GM19351 (cell line): Measurements from ENCODE around the gene MRPS9.

ENCODE experiments used
- ATAC-seq: cut with Tn5 transposase; IDR thresholded peaks from one replicate; pipeline ENCODE4 v1.9.1; 2021; ENCODE audit warnings: mild to moderate bottlenecking, moderate library complexity; ENCODE audit not compliant: unreplicated experiment

MRPS9 gene

DNA sequence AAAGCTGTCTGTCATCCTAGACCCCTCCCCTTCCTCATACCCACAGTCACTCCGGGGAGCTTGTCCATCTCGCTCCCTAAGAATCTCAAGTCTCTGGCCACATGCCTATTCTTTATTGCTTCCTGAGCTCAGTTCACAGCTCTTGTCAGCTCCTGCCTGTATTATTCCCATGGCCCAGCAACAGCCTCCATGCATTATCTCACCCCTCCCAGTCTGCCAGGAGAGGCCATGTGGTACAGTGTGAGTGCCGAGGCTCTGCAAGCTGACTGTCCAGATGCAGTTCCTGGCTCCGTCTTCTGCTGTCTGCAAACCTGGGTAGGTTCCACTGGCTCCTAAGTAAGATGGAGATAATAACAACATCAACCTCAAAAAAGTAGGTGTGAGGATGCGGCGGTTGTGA is 79.7 kb downstream of the MRPS9 start:
- no peak for ATAC-seq

DNA sequence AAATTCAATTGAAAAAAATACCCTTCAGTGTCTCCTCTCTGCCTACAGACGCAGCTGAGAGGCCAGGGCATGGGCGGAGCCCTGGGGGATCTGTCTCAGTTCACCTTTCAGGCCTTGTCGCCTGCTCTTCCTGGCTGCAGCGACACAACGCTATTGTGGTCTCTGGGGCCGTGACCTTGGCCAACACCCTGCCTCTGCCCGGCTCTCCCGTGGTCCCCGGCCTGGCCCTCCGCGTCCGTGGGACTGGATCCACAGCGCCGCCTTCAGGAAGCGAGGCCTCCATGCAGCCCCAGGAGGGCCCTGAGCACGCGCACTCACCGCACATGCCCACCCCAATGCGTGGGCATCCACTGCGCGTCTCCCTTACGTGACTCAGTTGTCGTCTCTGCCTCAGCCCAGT is 81.1 kb downstream of the MRPS9 start:
- ATAC-seq: no peak

DNA sequence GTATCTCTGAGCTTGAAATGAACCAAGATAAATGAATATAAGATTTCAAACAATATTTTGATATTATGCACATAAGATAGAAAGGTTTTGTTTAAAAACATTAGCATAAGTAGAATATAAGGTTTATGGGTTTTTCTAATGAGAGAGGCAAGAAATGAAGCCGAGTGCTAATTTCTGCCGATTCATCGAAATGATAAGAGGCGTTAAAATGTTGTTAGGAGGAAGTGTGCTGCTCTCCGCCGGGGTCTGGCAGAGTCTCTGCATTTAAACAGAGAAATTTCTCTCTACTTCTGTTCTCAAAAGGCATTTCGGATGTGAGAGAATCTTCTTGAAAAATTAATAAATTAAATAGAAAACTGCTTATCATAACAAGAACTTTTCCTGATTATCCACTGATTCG is 83.6 kb downstream of the MRPS9 start:
- ATAC-seq: no peak

DNA sequence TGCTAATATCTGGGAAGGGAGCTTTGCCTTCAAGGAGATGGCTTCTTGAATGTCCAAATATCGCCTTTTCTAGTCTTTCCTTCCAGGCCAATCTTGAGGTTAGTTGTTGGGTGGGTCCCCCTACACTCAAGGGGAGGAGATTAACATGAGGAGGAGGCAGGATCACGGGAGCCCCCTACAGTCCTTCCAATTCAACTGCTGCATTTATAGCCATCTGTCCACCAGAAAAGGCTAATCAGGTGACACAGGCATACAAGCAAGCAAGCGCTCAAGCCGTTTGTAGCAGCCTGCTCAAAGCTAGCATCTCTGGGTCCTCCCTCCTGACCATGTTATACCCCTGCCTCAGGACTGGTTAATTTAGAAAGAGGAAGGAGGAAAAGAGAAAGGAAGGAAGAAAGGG is 87.6 kb downstream of the MRPS9 start:
- ATAC-seq: no peak

DNA sequence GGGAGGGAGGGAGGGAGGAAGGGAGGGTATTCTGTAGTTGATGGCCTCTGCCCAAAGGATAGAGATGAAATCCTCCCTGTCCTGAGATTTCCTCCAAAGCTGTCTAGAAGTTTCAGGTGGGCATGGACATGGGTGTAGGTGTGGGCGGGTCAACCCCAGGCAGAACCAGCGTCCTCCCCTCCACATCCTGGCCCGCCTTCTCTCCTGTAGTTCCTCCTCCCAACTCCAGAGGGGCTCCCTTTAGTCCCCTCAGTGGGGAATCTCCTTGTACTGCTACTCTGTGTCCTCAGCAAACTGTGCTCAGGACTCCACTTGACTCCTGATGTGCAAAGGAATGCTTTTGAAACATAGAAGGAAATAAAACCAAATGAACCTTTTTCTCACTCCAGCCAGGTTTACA is 88.1 kb downstream of the MRPS9 start:
- no peak for ATAC-seq

DNA sequence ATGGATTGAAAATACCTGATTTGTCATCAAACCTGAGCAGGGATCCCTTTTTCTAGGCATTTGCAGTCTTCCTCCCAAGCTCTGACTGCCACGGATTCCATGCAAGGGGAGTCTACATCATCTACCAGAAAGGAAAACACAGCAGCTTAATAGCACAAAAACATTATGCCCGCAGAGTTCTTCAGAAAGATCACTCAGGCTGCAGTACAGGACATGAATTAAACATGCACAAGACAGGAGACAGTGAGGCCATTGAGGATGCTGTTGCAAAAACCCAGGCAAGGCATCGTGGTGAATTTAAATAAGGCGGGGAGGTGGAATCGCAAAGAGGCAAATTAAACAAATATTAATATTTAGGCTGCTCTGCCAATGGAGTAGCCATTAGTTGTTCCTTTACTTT is 88.5 kb downstream of the MRPS9 start:
- ATAC-seq: no peak

DNA sequence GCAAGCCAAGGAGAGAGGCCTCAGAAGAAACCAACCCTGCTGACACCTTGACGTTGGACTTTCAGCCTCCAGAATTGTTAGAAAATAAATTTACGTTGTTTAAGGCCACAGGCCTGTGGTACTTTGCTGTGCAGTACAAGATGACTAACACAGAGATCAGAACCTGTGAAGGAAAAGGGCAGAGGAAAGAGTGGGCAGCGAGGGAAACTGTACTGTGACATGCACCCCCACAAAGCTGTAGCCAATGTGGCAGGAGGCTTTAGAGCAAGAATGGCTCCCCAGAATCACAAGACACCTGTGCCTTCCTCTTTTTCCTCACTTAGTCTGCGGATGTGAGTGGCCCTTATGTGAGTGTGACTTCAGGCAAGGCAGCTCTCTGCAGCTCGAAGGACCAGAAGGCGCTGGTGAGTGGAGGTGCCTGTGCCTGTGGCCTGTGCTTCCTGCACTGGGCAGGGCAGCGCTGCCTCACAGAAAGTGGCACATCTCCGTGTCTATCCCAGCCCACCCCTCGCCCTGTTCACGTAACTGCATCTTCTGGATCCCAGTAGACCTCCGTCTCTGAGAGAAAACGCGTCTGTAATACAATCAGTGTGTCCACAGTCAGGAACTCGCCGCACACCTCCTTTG is 89.5 kb downstream of the MRPS9 start:
- ATAC-seq: no peak

DNA sequence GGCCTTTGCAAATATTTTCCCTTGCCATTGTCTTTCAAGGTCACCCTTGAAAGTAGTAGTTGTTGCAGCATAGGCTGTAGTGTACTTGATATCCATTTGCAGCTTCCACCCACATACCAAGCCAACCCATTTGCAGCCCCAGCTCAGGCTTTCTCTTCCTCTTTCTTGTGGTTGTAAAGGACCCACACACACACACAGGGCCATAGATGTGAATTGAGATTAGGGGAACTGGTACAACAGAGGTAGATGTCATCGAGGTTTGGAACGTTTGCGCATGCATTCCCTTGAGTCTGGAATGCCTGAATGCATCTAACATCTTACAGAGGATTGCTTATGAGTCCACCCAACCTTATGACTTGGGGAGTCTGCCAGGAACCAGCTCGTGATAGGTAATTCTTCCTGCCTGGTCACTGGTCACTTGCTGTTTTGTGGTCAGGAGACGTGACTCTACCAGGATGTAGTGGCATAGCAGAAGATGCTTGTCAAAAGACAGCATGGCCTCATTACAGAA is 91.9 kb downstream of the MRPS9 start:
- ATAC-seq: peak; percentile 96

DNA sequence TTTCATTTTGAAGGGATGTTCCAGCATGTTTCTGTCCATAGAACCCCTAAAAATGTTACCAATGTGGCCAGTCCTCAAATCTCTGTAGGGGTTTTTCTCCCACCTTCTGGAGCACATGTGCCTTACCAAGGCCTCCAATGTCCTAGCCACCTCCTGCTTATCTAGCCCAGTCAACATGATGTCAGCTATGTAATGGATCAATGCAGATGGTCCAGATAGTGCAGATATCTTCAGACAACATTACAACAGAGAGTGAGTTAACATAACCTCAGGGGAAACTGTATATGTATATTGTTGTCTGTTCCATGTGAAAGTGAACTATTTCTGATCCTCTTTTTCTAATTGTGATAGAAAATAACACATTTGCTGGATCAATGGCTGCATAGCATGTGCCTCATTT is 92.7 kb downstream of the MRPS9 start:
- ATAC-seq: no peak

DNA sequence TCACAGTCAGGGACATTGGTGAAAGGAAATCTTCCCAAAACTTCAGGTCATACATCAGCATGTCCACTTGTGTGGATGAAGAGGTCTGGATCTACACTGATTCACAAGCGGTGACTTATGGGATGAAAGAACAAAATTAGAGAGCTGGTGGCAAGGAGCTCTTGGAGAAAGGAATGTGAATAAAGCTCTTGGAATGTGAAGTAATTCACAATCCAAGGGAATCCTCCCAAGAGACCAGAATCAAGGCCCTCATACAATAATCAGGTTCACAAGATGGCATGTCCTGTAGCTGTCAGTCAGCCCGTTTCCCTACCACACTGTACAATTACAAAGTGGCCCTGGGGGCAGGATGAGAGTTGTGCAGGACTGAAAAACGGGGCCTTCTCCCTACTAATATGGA is 96.2 kb downstream of the MRPS9 start:
- no peak for ATAC-seq

DNA sequence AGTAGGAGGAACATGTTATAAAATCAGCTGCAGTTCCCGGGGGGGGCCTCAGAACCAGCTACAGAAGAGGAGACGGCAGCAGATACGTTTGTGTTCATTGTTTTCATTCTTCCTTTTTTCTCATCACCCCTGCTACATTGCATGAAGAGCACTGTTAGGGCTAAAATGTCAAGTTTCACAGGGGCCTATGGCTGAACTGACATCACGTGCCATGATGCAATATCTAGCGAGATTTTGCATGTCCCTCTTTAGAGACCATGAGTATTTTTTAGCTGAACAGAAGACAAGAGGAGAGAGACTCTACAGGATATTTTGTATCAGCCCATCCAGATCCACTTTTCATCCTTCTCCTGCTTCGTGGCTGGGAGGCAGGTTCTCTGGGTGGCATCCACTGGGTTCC is 97.6 kb downstream of the MRPS9 start:
- ATAC-seq: no peak

DNA sequence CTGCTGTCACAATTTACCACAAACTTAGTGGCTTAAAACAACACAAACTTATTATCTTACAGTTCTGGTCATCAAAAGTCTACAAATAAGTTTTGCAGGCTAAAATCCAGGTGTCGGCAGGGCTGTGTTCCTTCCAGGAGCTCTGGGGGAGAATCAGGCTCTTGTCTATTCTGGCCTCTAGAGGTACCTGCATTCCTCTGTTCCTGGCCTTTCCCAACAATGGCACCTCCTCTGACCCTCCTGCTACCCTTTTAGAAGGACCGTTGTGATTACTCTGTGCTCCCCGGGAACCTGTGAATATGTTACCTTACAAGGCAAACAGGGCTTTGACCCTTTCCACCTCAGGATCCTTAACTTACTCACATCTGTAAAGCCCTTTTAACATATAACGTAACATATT is 98.5 kb downstream of the MRPS9 start:
- no peak for ATAC-seq

DNA sequence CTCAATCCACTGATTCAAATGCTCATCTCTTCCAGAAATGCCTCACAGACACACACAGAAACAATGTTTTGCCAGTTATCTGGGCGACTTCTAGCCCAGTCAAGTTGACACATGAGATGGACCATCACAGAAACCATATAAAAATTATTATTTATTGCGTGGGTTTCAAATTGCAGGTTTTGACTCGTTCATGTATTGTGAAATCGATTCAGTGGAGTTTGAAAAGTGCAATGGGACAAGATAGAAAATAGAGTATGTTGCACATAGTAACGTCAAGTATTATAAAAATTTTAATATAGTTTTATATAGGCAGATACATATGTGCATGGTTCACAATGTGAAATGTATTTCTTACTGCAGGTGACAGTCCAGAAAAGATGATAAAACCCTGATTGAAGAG is 100.8 kb downstream of the MRPS9 start:
- no peak for ATAC-seq

DNA sequence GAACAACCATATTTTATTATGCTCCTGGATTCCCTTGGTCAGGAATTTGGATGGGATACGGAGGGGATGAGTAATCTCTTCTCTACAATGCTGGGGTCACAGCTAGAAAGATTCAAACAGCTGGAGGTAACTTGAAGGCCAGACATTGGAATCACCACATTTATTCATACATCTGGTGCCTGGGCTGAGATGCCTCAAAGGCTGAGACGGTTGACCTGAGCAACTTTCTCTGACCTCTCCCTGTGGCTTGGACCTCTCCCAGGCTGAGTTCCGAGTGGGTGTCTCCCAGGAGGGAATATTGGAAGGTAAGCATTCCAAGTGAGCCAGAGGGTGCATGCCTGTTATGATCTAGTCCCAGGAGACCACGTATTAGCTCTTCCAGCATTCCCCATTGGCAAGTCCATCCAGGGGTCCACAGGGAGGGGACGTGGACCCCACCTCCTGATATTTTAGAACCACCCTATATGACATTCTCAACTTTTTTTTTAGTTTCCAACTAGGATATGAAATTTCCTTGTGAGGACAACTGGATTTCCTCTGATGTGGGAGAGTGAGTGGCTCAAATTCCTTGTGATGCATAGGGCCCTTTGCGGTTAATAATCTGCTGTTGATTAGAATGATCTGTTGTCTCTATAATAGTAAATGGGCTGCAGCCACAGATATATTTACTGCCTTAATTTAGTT is 101.8 kb downstream of the MRPS9 start:
- ATAC-seq: no peak

DNA sequence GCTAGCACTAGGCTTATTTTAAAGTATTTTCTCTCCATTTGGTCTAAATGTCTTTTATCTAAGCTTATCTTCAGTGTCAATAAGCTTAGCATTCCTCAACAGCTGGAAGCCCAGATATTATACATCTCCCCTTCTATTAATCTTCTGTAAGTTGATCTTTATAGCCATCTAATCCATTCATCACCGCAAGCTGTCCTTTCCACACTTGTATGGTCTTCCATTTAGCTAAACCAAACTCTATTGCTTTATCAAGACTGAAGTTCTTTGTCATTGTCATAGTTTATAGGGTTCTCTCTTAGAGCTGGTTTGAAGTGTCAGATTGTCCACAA is 102.3 kb downstream of the MRPS9 start:
- ATAC-seq: no peak

DNA sequence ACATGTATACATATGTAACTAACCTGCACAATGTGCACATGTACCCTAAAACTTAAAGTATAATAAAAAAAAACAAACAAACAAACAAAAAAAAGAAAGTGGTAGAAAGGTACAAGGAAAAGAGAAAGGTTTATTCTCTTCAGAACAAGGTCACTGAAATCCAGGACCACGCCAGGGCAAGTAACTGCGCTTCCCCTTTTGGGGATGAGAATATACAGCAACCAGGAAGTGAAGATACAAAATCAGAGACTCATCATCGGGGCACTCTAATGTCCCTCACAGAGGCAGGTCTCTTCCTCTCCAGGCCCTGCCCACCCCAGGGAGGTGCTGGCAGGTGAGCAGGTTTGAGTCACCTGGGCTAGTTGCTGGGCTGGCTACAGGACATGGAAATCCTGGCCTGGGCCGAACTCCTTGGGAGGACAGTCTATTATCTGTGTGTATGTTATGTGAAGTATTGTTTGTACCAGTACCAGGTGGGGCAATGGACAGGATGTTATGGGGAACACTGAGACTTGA is 103.3 kb downstream of the MRPS9 start:
- no peak for ATAC-seq

DNA sequence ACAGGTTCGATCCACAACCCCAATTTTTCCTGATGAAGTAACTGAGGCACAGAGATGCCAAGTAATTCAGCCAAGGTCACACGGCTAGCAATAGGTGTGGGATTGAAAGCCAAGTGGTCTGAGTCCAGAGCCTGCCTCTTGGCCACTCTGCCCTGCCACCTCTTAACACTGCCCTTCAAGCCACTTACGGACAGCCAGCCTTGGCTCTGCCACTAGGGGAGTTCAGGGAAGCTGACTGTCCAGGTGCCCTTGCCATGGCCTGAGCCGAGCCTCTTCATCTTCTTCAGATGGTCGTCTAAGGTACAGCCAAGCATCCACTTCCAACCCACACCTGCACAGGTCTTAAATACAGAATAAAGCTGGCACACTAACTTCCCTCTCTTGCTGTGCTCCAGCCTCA is 104.4 kb downstream of the MRPS9 start:
- no peak for ATAC-seq

DNA sequence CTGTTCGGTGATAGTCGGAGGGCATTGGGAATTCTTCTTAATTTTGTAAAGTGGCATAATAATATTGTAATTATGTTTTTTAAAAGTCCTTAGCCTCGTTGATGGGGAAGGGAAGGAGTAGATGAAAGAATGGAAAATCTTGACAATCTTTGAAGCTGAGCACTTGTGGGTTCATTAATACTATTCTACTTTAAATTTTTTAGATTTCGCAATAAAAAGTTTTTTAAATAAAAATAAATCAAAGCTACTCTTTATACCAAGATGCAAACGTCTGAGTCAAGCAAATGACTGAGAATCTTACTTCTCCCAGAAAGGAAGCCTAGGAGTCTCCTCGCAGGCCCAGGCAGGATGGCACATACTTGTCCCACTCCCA is 105.2 kb downstream of the MRPS9 start:
- no peak for ATAC-seq

DNA sequence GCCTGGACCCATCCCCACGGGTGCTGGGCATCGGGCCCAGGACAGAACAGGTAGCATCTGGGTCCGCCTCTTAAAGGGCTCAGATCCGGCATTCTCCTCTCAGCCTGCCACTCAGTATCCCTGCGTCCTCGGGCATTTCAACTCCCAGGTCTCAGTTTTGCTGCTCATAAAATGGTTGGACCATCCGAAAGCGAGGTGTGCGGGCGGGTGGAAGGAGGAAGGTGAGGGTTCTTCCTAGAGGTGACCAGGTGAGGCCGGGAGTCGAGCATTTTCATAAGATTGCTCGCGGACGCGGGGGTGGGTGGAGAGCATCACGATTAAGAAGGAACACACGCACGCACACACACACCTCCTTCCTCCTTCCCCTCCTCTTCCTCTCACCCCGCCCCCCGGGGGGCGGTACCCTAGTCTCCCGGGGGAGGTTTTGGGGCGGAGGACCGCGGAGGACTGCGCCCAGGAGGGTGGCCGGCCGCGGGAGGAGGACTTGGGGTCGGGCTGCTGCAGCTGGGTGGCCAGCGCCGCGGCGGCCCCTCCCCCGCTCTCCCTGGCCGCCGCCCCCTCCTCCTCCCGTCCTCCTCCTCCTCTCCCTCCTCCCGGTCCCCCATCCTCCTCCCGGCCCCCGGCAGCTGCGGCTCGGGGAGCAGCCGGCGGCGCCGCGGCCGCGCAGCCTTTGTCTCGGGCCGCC is 105.7 kb downstream of the MRPS9 start:
- ATAC-seq: peak; percentile 58

DNA sequence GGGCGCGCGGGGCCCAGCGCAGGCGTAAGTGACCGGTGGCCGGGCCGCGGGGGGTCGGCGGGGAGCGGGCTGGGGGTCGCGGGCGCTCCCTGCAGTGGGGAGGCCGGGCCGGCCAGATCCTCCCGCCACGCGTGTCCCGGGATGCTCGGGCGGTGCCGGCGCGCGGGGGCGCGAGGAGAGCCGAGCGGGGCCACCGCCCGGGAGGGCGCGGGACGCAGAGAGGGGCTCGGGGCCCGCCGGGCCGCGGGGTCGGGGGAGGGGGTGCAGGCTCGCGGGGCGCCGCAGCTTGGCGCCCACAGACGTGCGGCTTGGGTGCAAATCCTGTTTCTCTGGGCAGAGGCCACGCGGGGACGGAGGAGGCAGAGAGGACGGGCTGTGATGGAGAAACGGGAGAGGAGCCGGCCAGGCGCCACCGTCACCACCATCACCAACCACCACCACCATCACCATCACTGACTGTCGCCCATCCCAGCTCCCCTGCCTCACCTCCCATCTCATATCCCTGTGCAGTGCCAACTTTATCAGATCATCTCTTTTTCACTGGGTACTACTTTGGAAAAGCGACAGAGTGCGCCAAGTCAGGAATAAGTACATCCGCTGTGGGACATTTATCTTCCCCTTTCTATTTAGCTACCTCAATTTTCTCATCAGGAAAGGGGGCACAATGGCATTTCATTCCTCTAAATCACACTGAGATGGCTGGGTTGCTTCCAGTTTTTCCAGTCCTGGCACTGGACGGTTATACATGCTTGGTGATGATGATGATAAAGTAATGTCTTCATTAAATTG is 106.5 kb downstream of the MRPS9 start:
- ATAC-seq: peak; percentile 7

DNA sequence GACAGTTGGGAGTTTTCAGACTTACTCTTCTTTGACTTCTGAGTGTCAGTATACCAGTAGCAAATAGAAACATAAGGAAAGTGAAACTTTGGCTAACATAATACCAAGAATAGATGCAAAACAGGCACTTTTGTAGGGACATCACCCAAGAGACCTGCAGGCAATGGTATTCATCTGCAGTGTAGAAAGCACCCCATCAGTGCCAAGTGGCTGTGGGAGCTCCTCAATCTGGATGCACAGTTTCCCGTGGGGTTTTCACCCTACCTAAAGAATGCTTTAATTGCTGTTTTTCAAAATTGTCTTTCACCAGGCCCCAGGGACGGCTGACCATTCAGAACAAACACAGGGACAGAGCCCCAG is 107.1 kb downstream of the MRPS9 start:
- peak; percentile 74 for ATAC-seq

DNA sequence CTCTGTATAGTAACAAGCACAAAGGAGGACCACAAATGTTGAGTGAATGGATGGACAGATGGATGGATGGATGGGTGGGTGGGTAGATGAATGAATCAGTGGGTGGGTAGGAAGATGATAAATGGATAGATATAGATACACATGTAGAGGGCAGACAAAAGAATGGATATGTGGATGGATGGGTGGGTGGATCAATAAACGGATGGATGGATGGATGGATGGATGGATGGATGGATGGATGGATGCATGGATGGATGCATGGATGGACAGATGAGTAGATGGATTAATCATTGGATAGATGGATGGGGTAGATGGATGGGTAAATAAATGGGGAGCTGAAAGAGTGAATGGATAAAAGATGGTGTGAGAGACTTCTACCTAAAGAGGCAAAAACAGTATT is 111.4 kb downstream of the MRPS9 start:
- no peak for ATAC-seq
